Body of pancreas (tissue), 4 donors: ENCODE measurements around the gene CIROP. TPM values are rescaled to one million over a fixed set of nuclear protein-coding genes. Genes with fewer than 3 reads are reported as not detected.

ENCODE experiments used
- ATAC-seq: fragments of 150-250 bp; one replicate; pipeline ENCODE4 v1.9.1; 2016
- DNase-seq, 4 donors: peaks; one replicate each; pipeline ENCODE4 v3.0.0-alpha.2; 2019
- H3K27ac ChIP-seq, 4 donors: fragments of 200-600 bp; sonication (generic); 1 replicate in 3 of 4; 2 replicates in 1 of 4; pipeline versions ENCODE4 v1.5.1 to v1.6.1; 2016 to 2019; ENCODE audit warnings: mild to moderate bottlenecking in 1 of 4, mixed read lengths in 1 of 4, moderate library complexity in 1 of 4
- H3K27me3 ChIP-seq, 2 donors: fragments of 200-600 bp; sonication (generic); one replicate each; pipeline ENCODE4 v1.6.0; 2016; ENCODE audit warnings: mild to moderate bottlenecking in 1 of 2
- H3K36me3 ChIP-seq, 2 donors: fragments of 200-600 bp; sonication (generic); replicated peaks in 1 of 2; 2 replicates each; pipeline ENCODE4 v1.5.1; 2016; ENCODE audit warnings: low read depth in 2 of 2; ENCODE audit not compliant: insufficient read depth in 1 of 2
- H3K4me1 ChIP-seq: fragments of 200-600 bp; sonication (generic); one replicate; pipeline ENCODE4 v1.6.0; 2016
- H3K4me3 ChIP-seq, 2 donors: fragments of 200-600 bp; sonication (generic); 1 replicate in 1 of 2; 2 replicates in 1 of 2; pipeline ENCODE4 v1.5.1; 2016 to 2019
- H3K9me3 ChIP-seq, 3 donors: fragments of 200-600 bp; sonication (generic); 1 replicate in 2 of 3; 2 replicates in 1 of 3; pipeline ENCODE4 v1.5.1; 2016
- CTCF ChIP-seq, 7 experiments: fragments of 450-650 bp in 4 of 7; fragments of 200-600 bp in 3 of 7; sonication (generic) in 3 of 7; IDR thresholded peaks; one replicate each; pipeline ENCODE4 v1.5.1; 2016 to 2019; ENCODE audit warnings: antibody characterized with exemption in 7 of 7
- POLR2A ChIP-seq, 3 donors: fragments of 450-650 bp; IDR thresholded peaks; one replicate each; pipeline ENCODE4 v1.6.1; 2016; ENCODE audit warnings: antibody characterized with exemption in 3 of 3, mild to moderate bottlenecking in 2 of 3
- WGBS, 2 donors: methylation state at CpG; one replicate each; pipeline ENCODE4 v1.1.5; 2017; 5-methylcytosine and 5-hydroxymethylcytosine counted together
- intact Hi-C: fragments of 100-400 bp; cut with DNase I; formaldehyde crosslinking; loops from one replicate; pipeline ENCODE4 v1.15.1; 2023
- total RNA-seq, 2 donors: library from RNA; depleted of rRNA; stranded (reverse); fragments of >200 nt; gene quantifications; one replicate each; pipeline ENCODE4 v1.1.0, GENCODE V29; 2016

Gene CIROP
- total RNA-seq, 2 donors from 2014 or later: not detected

- TF ChIP-seq CTCF (IDR thresholded peaks at IDR 0.05): no peak
- no peak for TF ChIP-seq POLR2A (IDR thresholded peaks at IDR 0.05)
- no peaks in the 10 kb centered on the region for H3K27me3 ChIP-seq
- no peak for ATAC-seq
- H3K9me3 ChIP-seq: no peaks in the 10 kb centered on the region
- no peak overlapping the region for H3K27ac ChIP-seq
- intact Hi-C loops: no loop called here
- no peak overlapping the region for H3K4me3 ChIP-seq
- WGBS, 2 donors: 52 to 55% methylated on average over 3 of the region's 3 CpGs
- peaks cover 9% of the 10 kb centered on the region for H3K4me1 ChIP-seq
- no peak for DNase-seq
- no peaks in the 10 kb centered on the region for H3K36me3 ChIP-seq
These were observed 20.2 kb upstream of the CIROP start for GRCh38 chr14:23125011-23125410.

DNA sequence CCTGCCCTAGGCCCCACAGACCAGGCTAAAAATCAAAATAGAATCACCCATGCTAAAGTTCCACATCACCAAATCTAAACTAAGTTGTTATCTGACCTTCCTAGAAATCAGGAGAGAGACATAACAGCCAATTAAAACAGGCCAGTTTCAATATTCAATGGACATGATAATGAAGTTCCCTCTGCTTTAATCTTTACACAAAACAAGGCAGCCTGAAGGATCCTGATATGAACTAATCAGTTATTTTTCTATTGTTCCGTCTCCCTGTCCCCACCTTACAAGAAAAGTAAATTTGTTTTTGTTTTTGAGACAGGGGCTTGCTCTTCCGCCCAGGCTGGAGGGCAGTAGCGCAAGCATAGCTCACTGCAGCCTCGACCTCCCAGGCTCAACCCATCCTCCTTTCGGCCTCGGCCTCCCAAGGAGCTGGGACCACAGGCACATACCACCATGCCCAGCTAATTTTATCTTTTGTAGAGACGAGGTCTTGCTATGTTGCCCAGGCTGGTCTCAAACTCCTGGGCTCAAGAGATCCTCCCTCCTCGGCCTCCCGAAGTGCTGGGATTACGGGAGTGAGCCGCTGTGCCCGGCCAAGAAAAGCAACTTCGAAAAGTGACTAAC is 19.7 kb upstream of the CIROP start:
- Histone ChIP-seq H3K4me3 (no peak overlapping the region), H3K27ac (no peak overlapping the region), H3K27me3 (no peaks in the 10 kb centered on the region), H3K36me3 (no peaks in the 10 kb centered on the region), H3K9me3 (no peaks in the 10 kb centered on the region), H3K4me1 (peaks cover 9% of the 10 kb centered on the region)
- DNase-seq (no peak), ATAC-seq (no peak)
- 85 to 89% methylated on average over 11 to 13 of the region's 13 CpGs for WGBS, 2 donors
- TF ChIP-seq POLR2A (IDR thresholded peaks at IDR 0.05) (no peak), CTCF (IDR thresholded peaks at IDR 0.05) (no peak)
- intact Hi-C loops: no loop called here

DNA sequence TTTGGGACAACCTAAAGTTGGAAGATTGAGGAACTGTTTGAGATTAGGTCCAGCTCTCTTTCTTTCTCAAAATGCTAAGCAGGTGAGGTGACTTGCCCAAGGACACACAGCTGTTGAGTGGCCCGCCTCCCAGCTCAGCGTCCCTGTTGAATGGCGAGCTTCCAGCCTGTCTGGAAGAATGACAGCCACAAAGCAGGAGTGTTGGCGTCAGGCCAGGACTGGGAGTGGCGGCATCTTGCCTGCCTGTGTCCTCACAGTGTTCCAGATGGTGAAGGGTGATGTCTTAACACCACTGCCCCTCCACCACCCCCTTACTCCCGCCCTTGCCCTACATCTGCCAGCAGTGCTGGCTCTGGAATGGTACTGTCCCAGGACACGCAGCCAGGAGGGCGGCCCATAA is 18.6 kb upstream of the CIROP start:
- H3K27me3 ChIP-seq: no peaks in the 10 kb centered on the region

DNA sequence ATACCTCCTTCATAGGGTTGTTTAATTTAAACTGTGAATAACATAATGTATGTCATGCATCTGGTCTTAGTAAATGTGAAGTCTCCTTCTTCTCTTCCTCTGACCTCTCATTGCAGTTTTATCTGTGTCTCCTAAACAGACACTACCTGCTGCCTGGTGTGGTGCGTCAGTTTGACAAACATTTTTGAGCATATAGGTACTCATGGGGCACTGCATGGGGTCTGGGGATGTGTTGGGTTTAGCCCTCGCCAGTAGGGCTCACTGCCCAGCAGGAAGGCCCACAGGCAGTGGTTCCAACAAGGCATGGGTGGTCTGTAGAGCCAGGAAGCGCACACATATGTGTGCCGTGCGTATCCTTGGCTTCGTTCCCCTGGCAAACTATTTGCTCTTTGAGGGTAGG is 17.3 kb upstream of the CIROP start:
- Histone ChIP-seq H3K4me1 (peaks cover 9% of the 10 kb centered on the region), H3K4me3 (no peak overlapping the region), H3K36me3 (no peaks in the 10 kb centered on the region), H3K27ac (no peak overlapping the region), H3K9me3 (no peaks in the 10 kb centered on the region), H3K27me3 (no peaks in the 10 kb centered on the region)
- intact Hi-C loops: no loop called here
- WGBS, 2 donors: 82 to 92% methylated on average over 5 to 6 of the region's 6 CpGs
- DNase-seq (no peak), ATAC-seq (no peak)
- TF ChIP-seq POLR2A (IDR thresholded peaks at IDR 0.05) (no peak), CTCF (IDR thresholded peaks at IDR 0.05) (no peak)

More for the DNA sequence above, 18.6 kb upstream of the CIROP start:
- H3K36me3 ChIP-seq: no peaks in the 10 kb centered on the region
- peaks cover 9% of the 10 kb centered on the region for H3K4me1 ChIP-seq
- intact Hi-C loops: no loop called here
- no peak overlapping the region for H3K4me3 ChIP-seq
- TF ChIP-seq CTCF (IDR thresholded peaks at IDR 0.05) (no peak), POLR2A (IDR thresholded peaks at IDR 0.05) (no peak)
- peak; percentile 82 to 92 (median 86) for DNase-seq
- H3K9me3 ChIP-seq: no peaks in the 10 kb centered on the region
- peak overlapping the region; percentile 11 to 26 (median 20) for H3K27ac ChIP-seq
- peak; percentile 55 for ATAC-seq
- 23 to 25% methylated on average over 5 to 8 of the region's 8 CpGs for WGBS, 2 donors

GRCh38 chr14:23121361-23121771 is 16.6 kb upstream of the CIROP start:
- no peaks in the 10 kb centered on the region for H3K27me3 ChIP-seq
- H3K27ac ChIP-seq: peak overlapping the region in 1 of 4 donors; percentile 20
- H3K36me3 ChIP-seq: no peaks in the 10 kb centered on the region
- peaks cover 9% of the 10 kb centered on the region for H3K4me1 ChIP-seq
- DNase-seq (peak; percentile 25 to 68 (median 56)), ATAC-seq (peak; percentile 14)
- no peak overlapping the region for H3K4me3 ChIP-seq
- WGBS, 2 donors: 11 to 25% methylated on average over 6 of the region's 6 CpGs
- TF ChIP-seq CTCF (IDR thresholded peaks at IDR 0.05) (no peak), POLR2A (IDR thresholded peaks at IDR 0.05) (peak in 1 of 3 donors; percentile 25)
- no peaks in the 10 kb centered on the region for H3K9me3 ChIP-seq
- intact Hi-C loops: no loop called here
